Upper lobe of left lung (tissue), 6 donors: ENCODE data around the gene FAM185A. TPM values are rescaled to one million over a fixed set of nuclear protein-coding genes. Genes with fewer than 3 reads are reported as not detected.
A peak's percentile ranks its signal among the peaks of the same experiment; 100 is the strongest.

Source experiments
- ATAC-seq, 2 donors: fragments of 200-7000 bp; cut with Tn5 transposase; one replicate each; pipeline ENCODE4 v1.9.1; 2022; ENCODE audit warnings: mild to moderate bottlenecking in 2 of 2, moderate library complexity in 2 of 2; ENCODE audit not compliant: low FRiP score in 2 of 2
- DNase-seq, 2 donors: peaks; one replicate each; pipeline ENCODE4 v3.0.0-alpha.2; 2019 to 2020
- H3K27ac ChIP-seq, 4 donors: fragments of 200-600 bp; sonication (generic); one replicate each; pipeline ENCODE4 v1.5.1; 2016 to 2019
- H3K27me3 ChIP-seq, 4 donors: fragments of 200-600 bp; sonication (generic); one replicate each; pipeline ENCODE4 v1.5.1; 2017 to 2019
- H3K36me3 ChIP-seq, 4 donors: fragments of 200-600 bp; sonication (generic); one replicate each; pipeline ENCODE4 v1.5.1; 2016 to 2019
- H3K4me1 ChIP-seq, 4 donors: fragments of 200-600 bp; sonication (generic); one replicate each; pipeline ENCODE4 v1.5.1; 2018 to 2019
- H3K4me3 ChIP-seq, 4 donors: fragments of 200-600 bp; sonication (generic); one replicate each; pipeline ENCODE4 v1.5.1; 2017 to 2019; ENCODE audit warnings: mild to moderate bottlenecking in 2 of 4, moderate library complexity in 1 of 4
- H3K9me3 ChIP-seq, 4 donors: fragments of 200-600 bp; sonication (generic); one replicate each; pipeline ENCODE4 v1.5.1; 2018 to 2019
- CTCF ChIP-seq, 6 experiments: fragments of 450-650 bp in 4 of 6; fragments of 200-600 bp in 2 of 6; sonication (generic) in 2 of 6; IDR thresholded peaks; one replicate each; pipeline ENCODE4 v1.5.1; 2016 to 2019; ENCODE audit warnings: antibody characterized with exemption in 6 of 6
- EP300 ChIP-seq, 4 donors: sonication (generic); formaldehyde crosslinking; IDR thresholded peaks; one replicate each; pipeline ENCODE4 v1.5.1; 2017; ENCODE audit warnings: antibody characterized with exemption in 4 of 4, control low read depth in 2 of 4
- POLR2A ChIP-seq, 4 donors: fragments of 450-650 bp; IDR thresholded peaks; one replicate each; pipeline ENCODE4 v1.5.1; 2016 to 2017; ENCODE audit warnings: antibody characterized with exemption in 4 of 4, mild to moderate bottlenecking in 2 of 4
- POLR2AphosphoS5 ChIP-seq, 2 donors: sonication (generic); formaldehyde crosslinking; IDR thresholded peaks; one replicate each; pipeline ENCODE4 v1.5.1; 2017; ENCODE audit warnings: antibody characterized with exemption in 2 of 2
- WGBS, 2 donors: methylation state at CpG; one replicate each; pipeline ENCODE4 v1.1.5; 2017 to 2018; 5-methylcytosine and 5-hydroxymethylcytosine counted together
- total RNA-seq, 6 donors: library from RNA; depleted of rRNA in 4 of 6; stranded (reverse); fragments of >200 nt in 4 of 6; gene quantifications; one replicate each; pipeline versions ENCODE4 v1.1.0 to v1.2.1, GENCODE V29; 2016 to 2021
- donor health status: DM: no; HTN: no; CAD: no; lungs with moderate emphysema.
- donor health status: DM: no; HTN: yes; CAD: no; lungs with severe emphysema.

FAM185A gene
- total RNA-seq, 6 donors from 2014 or later, result 6.2 to 55.5 (median 13.5) TPM

GRCh38 chr7:102811942-102812678 is 63.3 kb downstream of the FAM185A start:
- H3K4me3 ChIP-seq, result no peak overlapping the region
- no peak overlapping the region for H3K27ac ChIP-seq
- H3K36me3 ChIP-seq, result no peaks in the 10 kb centered on the region
- no peaks in the 10 kb centered on the region for H3K9me3 ChIP-seq
- H3K4me1 ChIP-seq, result no peaks in the 10 kb centered on the region
- TF ChIP-seq CTCF (IDR thresholded peaks at IDR 0.05) (no peak), EP300 (IDR thresholded peaks at IDR 0.05) (no peak), POLR2AphosphoS5 (IDR thresholded peaks at IDR 0.05) (no peak), POLR2A (IDR thresholded peaks at IDR 0.05) (no peak)
- ATAC-seq, result peak in 1 of 2 donors; percentile 38
- 47 to 53% methylated on average over 8 of the region's 8 CpGs for WGBS, 2 donors
- H3K27me3 ChIP-seq, result no peaks in the 10 kb centered on the region
- no peak for DNase-seq

GRCh38 chr7:102813191-102814024 is 64.6 kb downstream of the FAM185A start:
- 63 to 68% methylated on average over 2 of the region's 2 CpGs for WGBS, 2 donors
- no peak for DNase-seq

DNA sequence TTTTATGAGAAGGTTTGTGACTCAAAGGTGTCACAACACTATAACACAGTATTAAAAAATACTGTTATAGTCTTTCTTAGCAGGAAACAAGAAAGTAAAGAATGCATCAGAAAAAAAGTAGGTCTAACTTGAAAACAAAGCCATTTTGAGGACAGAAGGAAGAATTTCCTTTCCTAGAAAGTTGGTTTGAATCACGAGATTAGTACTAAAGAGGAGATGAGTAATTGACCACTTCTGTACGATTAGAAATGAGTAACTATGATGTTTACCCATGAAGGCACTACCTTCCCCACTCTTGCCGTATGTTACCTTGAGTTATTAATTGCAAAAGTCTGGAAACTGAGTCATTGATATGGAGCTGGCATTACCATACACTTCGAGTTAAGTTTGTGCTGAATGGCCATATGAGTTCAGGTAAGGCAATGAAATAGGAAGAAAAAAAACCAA is 65.2 kb downstream of the FAM185A start:
- H3K9me3 ChIP-seq, result no peaks in the 10 kb centered on the region
- TF ChIP-seq POLR2AphosphoS5 (IDR thresholded peaks at IDR 0.05) (no peak), EP300 (IDR thresholded peaks at IDR 0.05) (no peak), POLR2A (IDR thresholded peaks at IDR 0.05) (no peak), CTCF (IDR thresholded peaks at IDR 0.05) (no peak)
- no peaks in the 10 kb centered on the region for H3K27me3 ChIP-seq
- no peak overlapping the region for H3K4me3 ChIP-seq
- DNase-seq (no peak), ATAC-seq (no peak)
- H3K27ac ChIP-seq, result no peak overlapping the region
- WGBS, 2 donors, result 87 to 89% methylated on average over 4 of the region's 4 CpGs
- H3K4me1 ChIP-seq, result peaks cover 0 to 1% (median 0%) of the 10 kb centered on the region in 4 donors
- no peaks in the 10 kb centered on the region for H3K36me3 ChIP-seq

More at GRCh38 chr7:102813191-102814024, 64.6 kb downstream of the FAM185A start:
- H3K4me1 ChIP-seq, result no peaks in the 10 kb centered on the region
- TF ChIP-seq POLR2A (IDR thresholded peaks at IDR 0.05) (no peak), CTCF (IDR thresholded peaks at IDR 0.05) (no peak), POLR2AphosphoS5 (IDR thresholded peaks at IDR 0.05) (no peak), EP300 (IDR thresholded peaks at IDR 0.05) (no peak)
- H3K9me3 ChIP-seq, result no peaks in the 10 kb centered on the region
- no peaks in the 10 kb centered on the region for H3K27me3 ChIP-seq
- no peaks in the 10 kb centered on the region for H3K36me3 ChIP-seq
- no peak overlapping the region for H3K4me3 ChIP-seq
- no peak for ATAC-seq
- no peak overlapping the region for H3K27ac ChIP-seq

- WGBS, 2 donors, result 75 to 91% methylated on average over 4 of the region's 4 CpGs
Measured at GRCh38 chr7:102817616-102818573, 69.1 kb downstream of the FAM185A start.

More at GRCh38 chr7:102817616-102818573, 69.1 kb downstream of the FAM185A start:
- Histone ChIP-seq H3K4me3 (no peak overlapping the region), H3K27me3 (no peaks in the 10 kb centered on the region), H3K9me3 (no peaks in the 10 kb centered on the region), H3K27ac (no peak overlapping the region), H3K36me3 (no peaks in the 10 kb centered on the region), H3K4me1 (peaks cover 0 to 2% (median 0%) of the 10 kb centered on the region in 4 donors)
- no peak for ATAC-seq
- no peak for DNase-seq
- no peak for TF ChIP-seq CTCF (IDR thresholded peaks at IDR 0.05)
